ENCODE results near the gene ZNF579. TPM values are rescaled to one million over a fixed set of nuclear protein-coding genes. Genes with fewer than 3 reads are reported as not detected.
"Not testable (repeated sequence)": the region's sequence is repeated elsewhere in the genome, so short reads cannot be mapped to it uniquely, and the experiment has no call there.

Gene ZNF579
- total RNA-seq, 1 donor from 2014 or later = 14.3 TPM

GRCh38 chr19:55581145-55581822 is 636 bp upstream of the ZNF579 start:
- DNase-seq (ENCODE audit: low spot score) (no peak), ATAC-seq (no peak)
- intact Hi-C loops (cut with DNase I) = loop anchor here (10.0 kb wide), 1 partner anchor 66 kb away; no protein-coding TSS in a partner anchor

GRCh38 chr19:55579766-55580621 is 654 bp downstream of the ZNF579 start:
- intact Hi-C loops (cut with DNase I) = loop anchor here (10.0 kb wide), 1 partner anchor 65 kb away; no protein-coding TSS in a partner anchor
- DNase-seq (ENCODE audit: low spot score) = no peak
- peak; percentile 71 for ATAC-seq

GRCh38 chr19:55578761-55579747 is 1.6 kb downstream of the ZNF579 start:
- no peak for DNase-seq (ENCODE audit: low spot score)
- ATAC-seq = no peak
- intact Hi-C loops (cut with DNase I) = no loop called here

- intact Hi-C loops (cut with DNase I) = no loop called here
- no peak for ATAC-seq
- no peak for DNase-seq (ENCODE audit: low spot score)
These were observed 2.5 kb downstream of the ZNF579 start for GRCh38 chr19:55578031-55578760.

DNA sequence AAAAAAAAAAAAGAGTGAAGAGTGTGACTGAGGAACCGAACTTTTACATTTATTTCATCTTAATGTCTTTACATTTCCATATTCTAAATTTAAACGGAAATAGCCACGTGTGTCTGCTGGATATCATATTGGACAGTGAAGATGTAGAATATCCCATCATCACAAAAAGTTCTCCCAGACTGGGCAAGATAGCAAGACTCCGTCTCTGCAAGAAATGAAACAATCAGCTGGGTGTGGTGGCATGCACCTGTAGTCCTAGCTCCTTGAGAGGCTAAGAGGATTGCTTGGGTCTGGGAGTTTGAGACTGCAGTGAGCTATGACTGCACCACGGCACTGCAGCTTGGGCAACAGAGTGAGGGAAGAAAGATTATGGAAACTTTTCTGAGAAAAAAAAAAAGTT is 3.9 kb downstream of the ZNF579 start:
- intact Hi-C loops (cut with DNase I) = no loop called here
- ATAC-seq (no peak), DNase-seq (ENCODE audit: low spot score) (no peak)

DNA sequence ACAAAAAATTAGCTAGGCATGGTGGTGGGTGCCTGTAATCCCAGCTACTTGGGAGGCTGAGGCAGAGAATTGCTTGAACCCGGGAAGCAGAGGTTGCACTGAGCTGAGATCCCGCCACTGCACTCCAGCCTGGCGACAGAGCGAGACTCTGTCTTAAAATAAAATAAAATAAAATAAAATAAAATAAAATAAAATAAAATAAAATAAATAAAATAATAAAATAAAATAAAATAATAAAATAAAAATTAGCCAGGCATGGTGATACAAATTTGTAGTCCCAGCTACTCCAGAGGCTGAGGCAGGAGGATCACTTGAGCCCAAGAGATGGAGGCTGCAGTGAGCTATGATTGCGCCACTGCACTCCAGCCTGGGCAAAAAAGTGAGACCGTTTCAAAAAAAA is 6.7 kb downstream of the ZNF579 start:
- intact Hi-C loops (cut with DNase I); DNase-seq (ENCODE audit: low spot score); ATAC-seq: not testable (repeated sequence)

GRCh38 chr19:55569477-55569876 is 11.2 kb downstream of the ZNF579 start:
- DNase-seq (ENCODE audit: low spot score); ATAC-seq; intact Hi-C loops (cut with DNase I): not testable (repeated sequence)

GRCh38 chr19:55567708-55568328 is 12.8 kb downstream of the ZNF579 start:
- DNase-seq (ENCODE audit: low spot score) (no peak), ATAC-seq (no peak)
- intact Hi-C loops (cut with DNase I) = no loop called here

- ATAC-seq (no peak), DNase-seq (ENCODE audit: low spot score) (no peak)
- intact Hi-C loops (cut with DNase I) = no loop called here
These were observed 13.8 kb downstream of the ZNF579 start for GRCh38 chr19:55566823-55567222.

DNA sequence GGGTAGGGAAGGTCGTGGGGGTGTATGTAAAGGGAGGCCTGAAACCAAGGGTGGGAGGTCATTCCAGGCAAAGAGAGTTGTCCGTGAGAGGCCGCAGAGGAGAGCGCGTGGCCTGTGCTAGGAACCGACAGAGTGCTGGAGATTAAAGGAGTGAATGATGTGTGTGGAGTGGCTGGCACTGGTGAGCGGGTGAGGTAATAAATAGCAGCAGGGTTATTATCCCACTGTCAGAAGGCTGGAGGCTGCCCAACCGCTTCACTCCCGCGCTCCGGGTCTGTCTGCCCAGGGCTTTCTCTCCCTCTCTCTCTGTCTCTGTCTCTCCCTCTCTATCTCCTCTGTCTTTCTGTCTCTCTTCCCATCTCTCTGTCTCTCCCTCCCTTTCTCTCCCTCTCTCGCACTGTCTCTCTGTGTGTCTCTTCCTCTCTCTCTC is 17.4 kb downstream of the ZNF579 start:
- no peak for ATAC-seq
- no peak for DNase-seq (ENCODE audit: low spot score)
- intact Hi-C loops (cut with DNase I) = no loop called here

- ATAC-seq = no peak
- intact Hi-C loops (cut with DNase I) = no loop called here
- DNase-seq (ENCODE audit: low spot score) = no peak
These were observed 21.0 kb downstream of the ZNF579 start for GRCh38 chr19:55559684-55560083.

- ATAC-seq (no peak), DNase-seq (ENCODE audit: low spot score) (no peak)
- intact Hi-C loops (cut with DNase I) = no loop called here
These were observed 25.9 kb downstream of the ZNF579 start for GRCh38 chr19:55554741-55555152.

DNA sequence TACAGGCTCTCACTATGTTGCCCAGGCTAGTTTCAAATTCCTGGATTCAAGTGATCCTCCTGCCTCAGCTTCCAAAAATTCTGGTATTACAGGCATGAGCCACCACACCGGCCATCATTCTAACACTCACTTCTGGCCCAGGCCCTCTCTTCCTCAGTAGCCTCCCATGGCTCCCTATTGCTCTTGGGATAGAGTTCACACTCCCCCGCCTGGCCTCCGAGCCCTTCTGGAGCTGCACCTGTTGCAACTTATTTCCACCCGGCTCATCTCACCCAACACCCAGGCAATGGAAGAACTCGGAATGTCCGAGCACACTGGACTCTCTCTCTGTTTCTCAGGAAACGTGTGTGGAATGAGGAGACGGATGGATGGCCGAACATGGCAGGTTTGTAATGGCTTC is 26.3 kb downstream of the ZNF579 start:
- ATAC-seq = no peak
- intact Hi-C loops (cut with DNase I) = no loop called here
- DNase-seq (ENCODE audit: low spot score) = no peak

- no peak for ATAC-seq
- intact Hi-C loops (cut with DNase I) = no loop called here
- no peak for DNase-seq (ENCODE audit: low spot score)
These were observed 27.1 kb downstream of the ZNF579 start for GRCh38 chr19:55553217-55554182.

DNA sequence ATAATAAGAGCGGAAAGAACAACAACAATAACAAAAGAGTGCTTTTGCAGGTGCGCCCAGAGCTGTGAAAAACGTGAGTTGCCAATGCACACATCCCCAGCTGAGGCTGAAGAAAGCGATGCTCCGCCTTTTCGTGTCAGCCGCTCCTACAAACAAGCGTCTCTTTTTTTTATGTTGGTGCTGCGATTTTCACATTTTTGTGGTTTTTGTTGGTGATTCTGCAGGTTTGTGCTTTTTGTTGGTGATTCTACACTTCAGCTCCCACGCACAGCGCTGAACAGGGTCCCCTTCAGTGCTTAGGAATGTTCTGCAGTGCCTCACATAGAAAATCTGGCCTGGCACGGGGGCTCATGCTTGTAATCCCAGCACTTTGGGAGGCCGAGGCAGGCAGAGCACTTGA is 28.0 kb downstream of the ZNF579 start:
- DNase-seq (ENCODE audit: low spot score) = no peak
- intact Hi-C loops (cut with DNase I) = no loop called here

DNA sequence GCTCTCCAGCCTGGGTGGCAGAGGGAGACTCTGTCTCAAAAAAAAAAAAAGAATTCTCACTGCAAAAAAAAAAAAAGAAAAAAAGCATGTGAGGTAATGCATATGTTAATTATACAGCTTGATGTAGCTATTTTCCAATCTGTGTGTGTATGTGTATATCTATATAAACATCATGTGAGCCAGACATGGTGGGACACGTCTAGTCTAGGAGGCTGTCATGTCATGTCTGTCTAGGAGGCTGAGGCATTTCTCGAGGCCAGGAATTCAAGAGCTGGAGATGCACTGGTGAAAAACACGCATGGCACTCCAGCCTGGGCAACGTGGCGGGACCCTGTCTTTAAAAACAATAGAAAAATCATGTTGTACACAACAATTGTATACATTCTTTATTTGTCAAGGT is 28.4 kb downstream of the ZNF579 start:
- intact Hi-C loops (cut with DNase I) = no loop called here
- DNase-seq (ENCODE audit: low spot score) (no peak), ATAC-seq (no peak)

More for the DNA sequence above, 28.0 kb downstream of the ZNF579 start:
- peak; percentile 34 for ATAC-seq

- intact Hi-C loops (cut with DNase I) = no loop called here
- ATAC-seq (no peak), DNase-seq (ENCODE audit: low spot score) (no peak)
These were observed 30.4 kb downstream of the ZNF579 start for GRCh38 chr19:55550321-55550650.

Measured in sciatic nerve (tissue), 2 donors.